Upper lobe of left lung (tissue), 6 donors: Measurements from ENCODE around the gene KRT35. TPM values are rescaled to one million over a fixed set of nuclear protein-coding genes. Genes with fewer than 3 reads are reported as not detected.
A peak's percentile ranks its signal among the peaks of the same experiment; 100 is the strongest.

ENCODE experiments used
- ATAC-seq, 2 donors: fragments of 200-7000 bp; cut with Tn5 transposase; one replicate each; pipeline ENCODE4 v1.9.1; 2022; ENCODE audit warnings: mild to moderate bottlenecking in 2 of 2, moderate library complexity in 2 of 2; ENCODE audit not compliant: low FRiP score in 2 of 2
- DNase-seq, 2 donors: peaks; one replicate each; pipeline ENCODE4 v3.0.0-alpha.2; 2019 to 2020
- H3K27ac ChIP-seq, 4 donors: fragments of 200-600 bp; sonication (generic); one replicate each; pipeline ENCODE4 v1.5.1; 2016 to 2019
- H3K27me3 ChIP-seq, 4 donors: fragments of 200-600 bp; sonication (generic); one replicate each; pipeline ENCODE4 v1.5.1; 2017 to 2019
- H3K36me3 ChIP-seq, 4 donors: fragments of 200-600 bp; sonication (generic); one replicate each; pipeline ENCODE4 v1.5.1; 2016 to 2019
- H3K4me1 ChIP-seq, 4 donors: fragments of 200-600 bp; sonication (generic); one replicate each; pipeline ENCODE4 v1.5.1; 2018 to 2019
- H3K4me3 ChIP-seq, 4 donors: fragments of 200-600 bp; sonication (generic); one replicate each; pipeline ENCODE4 v1.5.1; 2017 to 2019; ENCODE audit warnings: mild to moderate bottlenecking in 2 of 4, moderate library complexity in 1 of 4
- H3K9me3 ChIP-seq, 4 donors: fragments of 200-600 bp; sonication (generic); one replicate each; pipeline ENCODE4 v1.5.1; 2018 to 2019
- EP300 ChIP-seq, 4 donors: sonication (generic); formaldehyde crosslinking; IDR thresholded peaks; one replicate each; pipeline ENCODE4 v1.5.1; 2017; ENCODE audit warnings: antibody characterized with exemption in 4 of 4, control low read depth in 2 of 4
- POLR2A ChIP-seq, 4 donors: fragments of 450-650 bp; IDR thresholded peaks; one replicate each; pipeline ENCODE4 v1.5.1; 2016 to 2017; ENCODE audit warnings: antibody characterized with exemption in 4 of 4, mild to moderate bottlenecking in 2 of 4
- POLR2AphosphoS5 ChIP-seq, 2 donors: sonication (generic); formaldehyde crosslinking; IDR thresholded peaks; one replicate each; pipeline ENCODE4 v1.5.1; 2017; ENCODE audit warnings: antibody characterized with exemption in 2 of 2
- WGBS, 2 donors: methylation state at CpG; one replicate each; pipeline ENCODE4 v1.1.5; 2017 to 2018; 5-methylcytosine and 5-hydroxymethylcytosine counted together
- total RNA-seq, 6 donors: library from RNA; depleted of rRNA in 4 of 6; stranded (reverse); fragments of >200 nt in 4 of 6; gene quantifications; one replicate each; pipeline versions ENCODE4 v1.1.0 to v1.2.1, GENCODE V29; 2016 to 2021
- TF ChIP-seq, protein P1 (sequence below), 6 experiments: fragments of 450-650 bp in 4 of 6; fragments of 200-600 bp in 2 of 6; sonication (generic) in 2 of 6; IDR thresholded peaks; one replicate each; pipeline ENCODE4 v1.5.1; 2016 to 2019; ENCODE audit warnings: antibody characterized with exemption in 6 of 6
- donor health status: DM: no; HTN: no; CAD: no; lungs with moderate emphysema.
- donor health status: DM: no; HTN: yes; CAD: no; lungs with severe emphysema.

Gene KRT35
- total RNA-seq, 6 donors from 2014 or later = not detected

DNA sequence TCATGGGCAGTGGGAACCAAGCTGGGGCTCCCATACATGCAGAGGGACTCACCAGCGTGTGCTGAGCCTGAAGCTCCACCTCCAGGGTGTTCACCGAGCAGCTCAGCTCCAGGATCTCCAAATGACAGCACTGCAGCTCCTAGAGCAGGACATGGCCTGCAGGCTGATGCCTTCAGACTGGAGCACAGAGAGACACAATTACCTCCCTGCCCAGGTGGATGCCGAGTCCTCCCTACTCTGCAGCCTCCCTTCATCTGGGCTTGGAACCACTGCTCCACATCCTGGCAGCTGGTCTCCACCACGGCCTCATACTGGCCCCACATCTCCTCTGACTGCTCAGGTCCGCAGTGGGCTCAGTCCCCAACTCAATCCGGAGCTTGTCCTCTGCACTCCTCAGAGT lies 31.9 kb downstream of the KRT35 start:
- DNase-seq (no peak), ATAC-seq (no peak)
- Histone ChIP-seq H3K27ac (no peak overlapping the region), H3K27me3 (no peaks in the 10 kb centered on the region), H3K9me3 (no peaks in the 10 kb centered on the region), H3K36me3 (no peaks in the 10 kb centered on the region), H3K4me3 (no peak overlapping the region), H3K4me1 (no peaks in the 10 kb centered on the region)
- TF ChIP-seq, protein P1, sequence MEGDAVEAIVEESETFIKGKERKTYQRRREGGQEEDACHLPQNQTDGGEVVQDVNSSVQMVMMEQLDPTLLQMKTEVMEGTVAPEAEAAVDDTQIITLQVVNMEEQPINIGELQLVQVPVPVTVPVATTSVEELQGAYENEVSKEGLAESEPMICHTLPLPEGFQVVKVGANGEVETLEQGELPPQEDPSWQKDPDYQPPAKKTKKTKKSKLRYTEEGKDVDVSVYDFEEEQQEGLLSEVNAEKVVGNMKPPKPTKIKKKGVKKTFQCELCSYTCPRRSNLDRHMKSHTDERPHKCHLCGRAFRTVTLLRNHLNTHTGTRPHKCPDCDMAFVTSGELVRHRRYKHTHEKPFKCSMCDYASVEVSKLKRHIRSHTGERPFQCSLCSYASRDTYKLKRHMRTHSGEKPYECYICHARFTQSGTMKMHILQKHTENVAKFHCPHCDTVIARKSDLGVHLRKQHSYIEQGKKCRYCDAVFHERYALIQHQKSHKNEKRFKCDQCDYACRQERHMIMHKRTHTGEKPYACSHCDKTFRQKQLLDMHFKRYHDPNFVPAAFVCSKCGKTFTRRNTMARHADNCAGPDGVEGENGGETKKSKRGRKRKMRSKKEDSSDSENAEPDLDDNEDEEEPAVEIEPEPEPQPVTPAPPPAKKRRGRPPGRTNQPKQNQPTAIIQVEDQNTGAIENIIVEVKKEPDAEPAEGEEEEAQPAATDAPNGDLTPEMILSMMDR (IDR thresholded peaks at IDR 0.05) = no peak
- WGBS, 2 donors = 84 to 93% methylated on average over 3 to 4 of the region's 6 CpGs

DNA sequence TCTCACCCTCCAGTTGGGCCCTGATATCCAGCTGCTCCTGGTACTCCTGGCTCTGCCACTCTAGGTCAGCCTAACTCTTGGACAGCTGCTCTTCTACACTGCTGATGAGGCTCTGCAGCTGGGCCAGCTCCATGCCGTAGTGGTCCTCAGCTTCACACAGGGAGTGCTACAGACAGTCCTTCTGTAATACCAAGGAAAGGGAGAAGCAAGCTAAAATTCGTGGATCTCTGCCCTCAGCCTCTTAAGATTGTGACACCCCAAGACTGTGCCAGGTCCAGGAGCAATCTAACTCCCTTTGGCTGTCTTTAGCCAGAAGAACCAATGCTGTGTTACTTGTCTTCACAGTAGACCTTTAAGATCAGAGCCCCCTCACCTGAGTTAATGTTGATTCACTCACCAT lies 32.4 kb downstream of the KRT35 start:
- H3K4me1 ChIP-seq = no peaks in the 10 kb centered on the region
- 61% methylated on average over 2 of the region's 2 CpGs; no CpG with 5 or more reads in 1 of the 2 donors for WGBS, 2 donors
- H3K36me3 ChIP-seq = no peaks in the 10 kb centered on the region
- H3K27me3 ChIP-seq = no peaks in the 10 kb centered on the region
- no peak for ATAC-seq
- H3K9me3 ChIP-seq = no peaks in the 10 kb centered on the region
- no peak for DNase-seq
- H3K4me3 ChIP-seq = no peak overlapping the region
- no peak overlapping the region for H3K27ac ChIP-seq
- TF ChIP-seq, protein P1 (IDR thresholded peaks at IDR 0.05) = no peak
- TF ChIP-seq POLR2AphosphoS5 (IDR thresholded peaks at IDR 0.05) = no peak

DNA sequence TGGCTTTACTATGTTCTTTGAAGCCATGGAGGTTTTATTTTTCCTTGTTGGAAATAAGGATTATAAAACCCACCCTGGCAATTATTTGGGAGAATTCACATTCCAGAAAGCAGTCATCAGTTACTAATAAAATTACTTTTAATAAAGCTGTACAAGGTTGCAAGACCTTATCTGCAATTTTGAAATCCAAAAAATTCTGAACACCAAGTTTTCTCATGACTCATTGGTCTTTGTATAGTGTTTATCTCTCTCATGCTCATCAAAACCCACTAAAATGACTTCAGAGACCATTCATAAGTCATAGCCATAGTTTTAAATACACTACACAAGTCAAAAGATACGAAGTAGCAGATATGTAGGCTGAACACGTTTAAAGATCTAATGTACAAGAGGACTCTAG lies 34.1 kb downstream of the KRT35 start:
- WGBS, 2 donors = 40 to 45% methylated on average over 2 of the region's 2 CpGs
- H3K9me3 ChIP-seq = no peaks in the 10 kb centered on the region
- H3K4me1 ChIP-seq = no peaks in the 10 kb centered on the region
- no peak for TF ChIP-seq EP300 (IDR thresholded peaks at IDR 0.05)
- no peak for TF ChIP-seq POLR2AphosphoS5 (IDR thresholded peaks at IDR 0.05)
- TF ChIP-seq POLR2A (IDR thresholded peaks at IDR 0.05) = no peak
- TF ChIP-seq, protein P1 (IDR thresholded peaks at IDR 0.05) = no peak
- no peaks in the 10 kb centered on the region for H3K36me3 ChIP-seq
- DNase-seq (no peak), ATAC-seq (peak in 1 of 2 donors; percentile 46)
- H3K27me3 ChIP-seq = no peaks in the 10 kb centered on the region
- H3K4me3 ChIP-seq = no peak overlapping the region
- H3K27ac ChIP-seq = no peak overlapping the region

DNA sequence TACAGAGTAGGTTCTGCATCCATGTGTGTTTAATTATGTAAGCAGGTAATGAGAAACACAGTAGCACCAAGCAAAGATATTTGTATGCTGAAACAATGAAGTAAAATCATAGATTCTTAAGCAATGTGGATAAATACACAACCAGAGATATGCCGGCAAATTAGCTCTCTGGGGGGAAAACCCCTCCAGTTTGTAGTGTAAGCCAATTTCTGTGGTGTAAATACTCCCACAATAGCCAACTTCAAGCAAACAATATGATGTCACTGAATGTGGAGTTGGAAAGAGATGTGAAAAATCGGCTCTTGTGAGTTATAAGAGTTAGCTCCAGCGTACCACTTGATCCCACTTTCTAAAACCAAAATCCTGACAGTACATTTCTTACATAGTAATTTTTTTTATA lies 36.3 kb downstream of the KRT35 start:
- no peaks in the 10 kb centered on the region for H3K27me3 ChIP-seq
- DNase-seq (no peak), ATAC-seq (no peak)
- no peak overlapping the region for H3K4me3 ChIP-seq
- 57 to 60% methylated on average over 3 of the region's 3 CpGs for WGBS, 2 donors
- H3K4me1 ChIP-seq = no peaks in the 10 kb centered on the region
- no peak for TF ChIP-seq EP300 (IDR thresholded peaks at IDR 0.05)
- TF ChIP-seq POLR2A (IDR thresholded peaks at IDR 0.05) = no peak
- TF ChIP-seq, protein P1 (IDR thresholded peaks at IDR 0.05) = no peak
- TF ChIP-seq POLR2AphosphoS5 (IDR thresholded peaks at IDR 0.05) = no peak
- no peaks in the 10 kb centered on the region for H3K9me3 ChIP-seq
- H3K27ac ChIP-seq = no peak overlapping the region
- no peaks in the 10 kb centered on the region for H3K36me3 ChIP-seq

DNA sequence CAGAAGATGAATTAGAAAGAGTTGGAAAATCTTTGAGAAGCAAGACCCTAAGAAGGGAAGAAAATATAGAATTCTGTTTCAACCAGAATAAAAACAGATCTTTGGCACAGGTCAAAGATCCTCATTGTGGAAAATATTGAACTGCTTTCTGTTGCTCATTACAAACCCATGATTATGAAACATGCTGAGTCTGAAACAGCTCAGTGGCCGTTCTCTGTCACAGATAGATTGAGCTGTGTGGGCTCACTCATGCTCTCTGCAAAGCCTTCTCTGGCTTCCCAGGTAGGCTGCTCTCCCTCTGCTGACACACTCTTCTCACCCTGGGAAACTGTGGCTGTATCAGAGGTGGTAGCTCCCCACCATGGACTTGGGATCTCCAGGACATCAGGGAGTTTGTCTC lies 36.8 kb downstream of the KRT35 start:
- H3K4me3 ChIP-seq = no peak overlapping the region
- H3K9me3 ChIP-seq = no peaks in the 10 kb centered on the region
- no peaks in the 10 kb centered on the region for H3K36me3 ChIP-seq
- TF ChIP-seq EP300 (IDR thresholded peaks at IDR 0.05) (no peak), POLR2A (IDR thresholded peaks at IDR 0.05) (no peak), POLR2AphosphoS5 (IDR thresholded peaks at IDR 0.05) (no peak)
- TF ChIP-seq, protein P1 (IDR thresholded peaks at IDR 0.05) = no peak
- H3K27me3 ChIP-seq = no peaks in the 10 kb centered on the region
- no peaks in the 10 kb centered on the region for H3K4me1 ChIP-seq
- no peak overlapping the region for H3K27ac ChIP-seq
- WGBS, 2 donors = 59 to 60% methylated on average over 1 of the region's 1 CpG
- no peak for DNase-seq
- no peak for ATAC-seq
